LNCaP clone FGC (cell line): ENCODE measurements around the gene NHERF1.

ENCODE experiments used
- DNase-seq: peaks from one replicate; pipeline ENCODE4 v3.0.0-alpha.2; 2011; ENCODE audit warnings: low read depth
- H3K4me3 ChIP-seq: 2 replicates; pipeline ENCODE4 v1.5.1; 2011; ENCODE audit warnings: mild to moderate bottlenecking, low read depth, low read length, control low read depth
- TF ChIP-seq, protein P1 (sequence below): IDR thresholded peaks from 2 replicates; pipeline ENCODE4 v1.5.1; 2012; ENCODE audit warnings: mild to moderate bottlenecking; ENCODE audit not compliant: control insufficient read depth, insufficient read depth; ENCODE audit errors: extremely low read depth

NHERF1 gene

DNA sequence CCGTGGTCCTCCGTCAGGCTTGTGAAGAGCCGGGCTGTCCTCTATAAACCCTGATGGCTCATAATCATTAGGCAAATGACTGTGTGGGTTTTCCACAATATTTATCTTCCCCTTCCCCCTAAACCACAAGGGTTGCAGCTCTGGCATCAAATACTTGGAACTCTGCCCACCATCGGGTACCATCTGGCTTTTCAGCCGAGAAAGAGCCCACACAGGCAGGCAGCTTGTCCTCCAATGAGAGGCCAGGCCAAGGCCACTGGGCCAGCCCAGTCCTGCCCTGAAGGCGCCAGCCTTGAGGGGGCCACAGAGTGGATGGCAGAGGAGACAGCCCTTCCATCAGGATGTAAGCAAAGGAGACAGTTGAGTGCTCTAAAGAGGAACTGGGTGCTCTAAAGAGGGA lies 59.5 kb downstream of the NHERF1 start:
- no peak for DNase-seq
- no peak overlapping the region for H3K4me3 ChIP-seq
- TF ChIP-seq, protein P1, sequence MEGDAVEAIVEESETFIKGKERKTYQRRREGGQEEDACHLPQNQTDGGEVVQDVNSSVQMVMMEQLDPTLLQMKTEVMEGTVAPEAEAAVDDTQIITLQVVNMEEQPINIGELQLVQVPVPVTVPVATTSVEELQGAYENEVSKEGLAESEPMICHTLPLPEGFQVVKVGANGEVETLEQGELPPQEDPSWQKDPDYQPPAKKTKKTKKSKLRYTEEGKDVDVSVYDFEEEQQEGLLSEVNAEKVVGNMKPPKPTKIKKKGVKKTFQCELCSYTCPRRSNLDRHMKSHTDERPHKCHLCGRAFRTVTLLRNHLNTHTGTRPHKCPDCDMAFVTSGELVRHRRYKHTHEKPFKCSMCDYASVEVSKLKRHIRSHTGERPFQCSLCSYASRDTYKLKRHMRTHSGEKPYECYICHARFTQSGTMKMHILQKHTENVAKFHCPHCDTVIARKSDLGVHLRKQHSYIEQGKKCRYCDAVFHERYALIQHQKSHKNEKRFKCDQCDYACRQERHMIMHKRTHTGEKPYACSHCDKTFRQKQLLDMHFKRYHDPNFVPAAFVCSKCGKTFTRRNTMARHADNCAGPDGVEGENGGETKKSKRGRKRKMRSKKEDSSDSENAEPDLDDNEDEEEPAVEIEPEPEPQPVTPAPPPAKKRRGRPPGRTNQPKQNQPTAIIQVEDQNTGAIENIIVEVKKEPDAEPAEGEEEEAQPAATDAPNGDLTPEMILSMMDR = no peak

DNA sequence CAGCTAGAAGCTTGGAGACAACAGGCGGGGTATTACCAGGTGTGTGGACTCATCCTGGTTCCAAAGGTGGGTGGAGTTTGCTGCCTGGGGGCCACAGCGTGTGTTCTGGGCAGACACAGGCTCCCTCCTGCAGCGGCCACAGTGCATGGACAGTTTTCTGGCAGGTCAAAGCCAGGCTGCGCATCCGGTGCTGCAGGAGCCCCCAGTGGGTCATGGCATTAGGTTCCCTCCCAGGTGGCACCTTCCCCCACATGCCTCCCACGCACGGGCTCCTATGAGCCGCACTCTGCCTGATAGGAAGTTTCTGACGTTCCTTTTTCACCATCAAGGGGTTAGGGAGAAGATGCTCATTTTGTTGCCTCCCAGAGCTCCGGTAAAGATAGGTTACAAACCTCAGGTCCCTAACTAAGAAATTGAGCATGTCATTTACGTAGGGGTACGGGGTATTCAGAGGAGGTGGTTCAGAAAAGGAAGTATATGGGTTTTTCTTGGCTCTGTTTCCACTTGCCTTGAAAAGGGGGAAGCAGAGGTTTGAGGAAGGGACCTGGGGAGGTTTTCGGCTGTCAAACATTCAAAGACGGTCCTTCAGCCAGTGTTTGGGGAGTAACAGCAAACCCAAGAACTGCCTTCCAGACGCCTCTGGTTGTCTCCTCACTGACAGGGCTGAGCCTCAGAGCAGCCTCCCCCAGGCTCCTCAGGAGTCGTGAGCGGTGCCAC lies 60.4 kb downstream of the NHERF1 start:
- no peak for DNase-seq
- no peak overlapping the region for H3K4me3 ChIP-seq
- TF ChIP-seq, protein P1 = no peak

DNA sequence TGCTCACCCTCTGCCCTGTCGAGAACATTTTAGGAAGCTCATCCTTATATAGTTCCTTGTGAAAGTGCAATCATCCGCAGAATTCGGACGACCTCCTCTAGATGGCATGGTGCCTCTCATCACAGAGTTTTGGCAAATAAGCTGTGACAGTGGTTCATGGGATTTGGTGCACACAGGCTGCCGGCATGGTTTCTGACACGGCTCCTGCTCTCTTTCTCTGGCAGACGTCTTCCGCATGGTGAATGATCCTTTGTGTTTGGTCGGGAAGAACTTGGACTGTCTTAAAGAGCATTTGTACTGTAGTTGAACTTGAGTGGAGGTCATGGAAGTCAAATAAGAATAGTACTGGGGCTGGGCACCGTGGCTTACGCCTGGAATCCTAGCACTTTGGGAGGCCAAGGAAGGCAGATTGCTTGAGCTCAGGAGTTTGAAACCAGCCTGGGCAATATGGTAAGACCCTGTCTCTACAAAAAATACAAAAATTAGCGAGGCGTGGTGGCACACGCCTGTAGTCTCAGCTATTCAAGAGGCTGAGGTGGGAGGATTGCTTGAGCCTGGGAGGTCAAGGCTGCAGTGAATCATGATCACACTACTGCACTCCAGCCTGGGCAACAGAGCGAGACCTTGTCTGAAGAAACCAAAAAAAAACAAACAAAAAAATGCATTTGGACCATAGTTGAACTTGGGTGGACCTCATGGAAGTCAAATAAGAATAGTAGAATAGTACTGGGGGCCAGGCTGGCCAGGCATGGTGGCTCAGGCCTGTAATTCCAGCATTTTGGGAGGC lies 62.5 kb downstream of the NHERF1 start:
- no peak for DNase-seq
- no peak overlapping the region for H3K4me3 ChIP-seq
- TF ChIP-seq, protein P1 = no peak

DNA sequence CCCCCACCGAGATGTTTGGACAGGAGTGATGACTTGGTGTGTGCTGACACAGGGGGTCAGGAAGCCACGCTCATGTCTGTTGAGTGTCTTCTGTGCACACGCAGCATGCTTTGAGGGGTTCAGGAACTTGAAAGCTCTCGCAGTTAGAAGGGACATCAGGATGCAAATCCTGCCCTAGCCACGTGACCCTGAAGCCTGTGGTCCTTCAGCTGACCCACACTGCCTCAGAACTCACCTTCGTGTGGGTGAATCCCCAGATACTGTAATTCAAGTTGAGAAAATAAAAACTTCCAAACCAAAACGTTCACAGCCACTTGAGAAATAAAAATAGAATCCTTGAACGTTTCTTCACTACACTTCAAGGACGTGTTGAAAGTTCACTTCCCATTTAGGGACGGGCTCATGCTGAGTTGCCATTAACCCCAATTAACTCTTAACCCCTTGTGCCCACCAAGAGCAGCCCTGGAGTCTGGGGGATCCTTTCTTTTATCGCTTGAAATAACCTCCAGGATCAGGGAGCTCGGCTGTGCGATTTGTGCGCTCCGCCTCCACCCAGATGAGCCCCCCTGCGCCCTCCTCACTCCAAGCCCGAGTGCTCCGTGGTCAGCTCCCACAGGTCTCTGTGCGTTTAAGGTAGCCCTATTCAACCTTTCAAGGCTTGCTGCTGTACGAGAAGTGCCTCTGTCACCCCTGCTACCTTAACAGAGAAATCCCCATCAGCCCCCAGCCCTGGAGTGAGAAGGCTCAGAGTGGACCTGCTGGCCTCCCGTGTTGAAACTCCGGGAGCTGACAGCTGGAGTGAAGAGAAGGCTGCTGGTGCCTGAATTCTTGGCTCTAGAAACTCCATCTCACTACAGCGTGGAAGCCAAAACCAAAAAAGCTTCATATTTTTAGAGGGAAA lies 63.9 kb downstream of the NHERF1 start:
- H3K4me3 ChIP-seq = no peak overlapping the region
- TF ChIP-seq, protein P1 = no peak
- no peak for DNase-seq

DNA sequence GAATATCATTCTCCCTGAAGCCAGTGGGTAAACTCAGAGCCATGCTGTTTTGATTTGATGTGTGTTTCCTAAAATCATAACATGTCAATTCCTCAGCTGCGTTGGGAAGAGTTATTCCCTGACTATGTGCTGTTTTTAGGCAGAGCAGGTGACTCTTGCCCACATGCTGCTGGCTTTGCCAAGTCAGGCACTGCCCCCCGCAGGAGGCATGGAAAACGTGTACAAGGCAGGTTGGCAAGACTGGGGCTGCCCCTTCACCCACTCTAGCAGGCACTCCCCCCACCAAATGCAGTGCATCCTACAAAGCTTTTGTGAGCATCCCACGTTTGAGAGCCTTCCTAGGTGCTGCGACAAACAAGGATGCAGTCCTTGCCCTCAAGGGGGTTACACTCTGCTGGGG lies 66.0 kb downstream of the NHERF1 start:
- no peak overlapping the region for H3K4me3 ChIP-seq
- TF ChIP-seq, protein P1 = no peak
- DNase-seq = no peak

DNA sequence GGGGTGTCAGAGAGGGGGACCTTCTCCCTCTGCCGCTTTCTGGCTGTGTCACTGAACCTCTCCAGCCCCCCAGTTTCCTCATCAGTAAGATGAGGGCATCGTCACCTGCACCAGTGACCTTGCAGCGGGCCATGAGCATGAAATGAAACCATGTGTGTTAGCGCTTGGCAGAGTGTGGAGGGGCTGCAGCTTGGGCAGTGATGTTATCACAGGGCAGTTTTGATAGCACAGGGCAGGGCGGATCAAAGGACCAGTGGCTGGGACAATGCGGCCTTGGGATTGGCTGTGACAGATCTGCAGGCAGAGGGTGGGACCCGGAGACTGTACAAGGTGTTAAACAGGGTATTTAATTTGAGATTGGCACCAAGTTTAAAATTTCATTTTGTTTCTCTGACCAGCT lies 66.6 kb downstream of the NHERF1 start:
- TF ChIP-seq, protein P1 = no peak
- DNase-seq = no peak
- H3K4me3 ChIP-seq = no peak overlapping the region
